GM19438 (cell line): ENCODE measurements around the gene PCDHGC5.

ENCODE experiments used
- ATAC-seq: cut with Tn5 transposase; IDR thresholded peaks from one replicate; pipeline ENCODE4 v1.9.1; 2021; ENCODE audit warnings: low read depth; ENCODE audit not compliant: unreplicated experiment

PCDHGC5 gene

GRCh38 chr5:141488591-141489561 is at the start of gene PCDHGC5:
Gene PCDHGC5 (plus strand): TSS chr5:141489081. CDS start chr5:141489241, 160 bp downstream.
- no peak for ATAC-seq

- ATAC-seq = no peak
Measured at GRCh38 chr5:141439411-141440141, 49.3 kb upstream of the PCDHGC5 start.

- no peak for ATAC-seq
Measured at GRCh38 chr5:141440341-141440740, 48.5 kb upstream of the PCDHGC5 start.

- no peak for ATAC-seq
Measured at GRCh38 chr5:141441571-141442170, 47.2 kb upstream of the PCDHGC5 start.

GRCh38 chr5:141465351-141465750 is 23.5 kb upstream of the PCDHGC5 start:
- no peak for ATAC-seq

GRCh38 chr5:141475625-141476131 is 13.2 kb upstream of the PCDHGC5 start, which contains the start of gene PCDHGC3:
Gene PCDHGC3 (plus strand): TSS chr5:141475966. CDS start chr5:141476117, 151 bp downstream.
- peak; percentile 95 for ATAC-seq

- ATAC-seq = peak; percentile 42
Measured at GRCh38 chr5:141476132-141476911, 12.6 kb upstream of the PCDHGC5 start.

GRCh38 chr5:141477044-141477575 is 11.8 kb upstream of the PCDHGC5 start:
- ATAC-seq = no peak

GRCh38 chr5:141477815-141478214 is 11.1 kb upstream of the PCDHGC5 start:
- no peak for ATAC-seq

GRCh38 chr5:141478321-141478945 is 10.4 kb upstream of the PCDHGC5 start:
- no peak for ATAC-seq

- no peak for ATAC-seq
Measured at GRCh38 chr5:141479776-141480175, 9.1 kb upstream of the PCDHGC5 start.

GRCh38 chr5:141483902-141484301 is 5.0 kb upstream of the PCDHGC5 start:
- ATAC-seq = no peak

GRCh38 chr5:141484310-141484640 is 4.6 kb upstream of the PCDHGC5 start:
- ATAC-seq = no peak

GRCh38 chr5:141484641-141485311 is 4.1 kb upstream of the PCDHGC5 start, which contains the start of gene PCDHGC4:
Gene PCDHGC4 (plus strand): TSS chr5:141485030. CDS start chr5:141485174, 144 bp downstream.
- no peak for ATAC-seq

GRCh38 chr5:141485321-141486055 is 3.4 kb upstream of the PCDHGC5 start:
- ATAC-seq = no peak

GRCh38 chr5:141486091-141486490 is 2.8 kb upstream of the PCDHGC5 start:
- ATAC-seq = no peak

- ATAC-seq = no peak
Measured at GRCh38 chr5:141487131-141487530, 1.8 kb upstream of the PCDHGC5 start.

GRCh38 chr5:141489841-141490240 is 960 bp downstream of the PCDHGC5 start:
- no peak for ATAC-seq
